ENCODE data around the gene NIN.

DNA sequence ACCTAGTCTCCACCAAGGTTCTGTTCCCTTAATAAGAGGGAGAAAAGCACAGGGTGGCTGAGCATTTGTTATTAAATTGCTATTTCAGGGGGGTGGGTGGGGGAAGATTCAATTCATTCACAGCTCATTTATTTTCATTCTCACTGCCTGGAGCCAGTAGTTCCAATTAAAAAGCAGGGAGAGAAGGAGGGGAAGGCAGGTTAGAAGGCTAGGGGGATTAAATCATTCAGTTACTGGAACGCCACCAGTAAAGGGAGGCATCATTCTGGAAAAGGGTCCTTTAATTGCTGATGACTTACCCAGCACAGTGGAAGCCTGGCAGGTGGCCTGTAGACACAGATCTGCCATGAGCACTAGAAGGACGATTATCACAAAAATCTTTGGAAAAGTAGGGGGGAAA lies 47.4 kb downstream of the NIN start:
- TF ChIP-seq CTCF (IDR thresholded peaks at IDR 0.05) = no peak
- TF ChIP-seq POLR2AphosphoS5 (IDR thresholded peaks at IDR 0.05) = no peak

Data from transverse colon (tissue), 4 donors.